SU-DHL-6 (cell line): Measurements from ENCODE around the gene SCYGR4.

Experiments used
- CTCF ChIP-seq: fragments of 200-600 bp; sonication (generic); IDR thresholded peaks from one replicate; pipeline ENCODE4 v1.5.1; 2017; ENCODE audit warnings: antibody characterized with exemption, mild to moderate bottlenecking, low read length, moderate library complexity; ENCODE audit not compliant: insufficient read depth, poor library complexity, severe bottlenecking
- EZH2phosphoT487 ChIP-seq: fragments of 200-600 bp; sonication (generic), shearing (Covaris generic); conservative IDR thresholded peaks from 2 replicates; pipeline ENCODE4 v1.6.1; 2018; ENCODE audit warnings: mild to moderate bottlenecking, antibody characterized with exemption, low read length, moderate library complexity, mixed read lengths

GRCh38 chr2:227625420-227625819, 8.1 kb downstream of the SCYGR4 start:
- TF ChIP-seq CTCF (no peak), EZH2phosphoT487 (no peak)
